H1 (cell line): Measurements from ENCODE around the gene PUDP. TPM values are rescaled to one million over a fixed set of nuclear protein-coding genes. Genes with fewer than 3 reads are reported as not detected.

Experiments used
- CTCF ChIA-PET: fragments of 300-600 bp; sonication (Branson Sonifier 250); formaldehyde crosslinking; loops from one replicate; lab custom pipeline; 2021; ENCODE audit not compliant: partially characterized antibody; lab: Charles Lee
- POLR2A ChIA-PET: fragments of 300-600 bp; sonication (Branson Sonifier 250); formaldehyde crosslinking; loops from one replicate; lab custom pipeline; 2021; ENCODE audit warnings: inconsistent platforms; ENCODE audit not compliant: partially characterized antibody; lab: Charles Lee
- DNase-seq, 2 experiments: peaks; one replicate each; pipeline versions ENCODE4 v3.0.0 to v3.0.0-alpha.2; 2010 to 2022; ENCODE audit warnings: low spot score in 2 of 2, low read depth in 1 of 2, mixed read lengths in 1 of 2
- FAIRE-seq: peaks from 2 replicates; lab custom pipeline; 2011; peaks lifted over from hg19 to GRCh38; lab: Jason Lieb, UNC
- H2AFZ ChIP-seq: 2 replicates; pipeline ENCODE4 v1.8.1; 2012; ENCODE audit warnings: low read length, inconsistent platforms
- H2AK5ac ChIP-seq: 2 replicates; pipeline ENCODE4 v1.6.1; 2013; ENCODE audit warnings: low read depth, low read length
- H2BK120ac ChIP-seq: replicated peaks from 2 replicates; pipeline ENCODE3; 2013; ENCODE audit warnings: low read depth, low read length, inconsistent platforms
- H2BK12ac ChIP-seq: 2 replicates; pipeline ENCODE4 v1.6.1; 2013; ENCODE audit warnings: low read depth, low read length
- H2BK15ac ChIP-seq: 2 replicates; pipeline ENCODE4 v1.6.1; 2013; ENCODE audit warnings: low read length
- H2BK20ac ChIP-seq: 2 replicates; pipeline ENCODE4 v1.6.1; 2013; ENCODE audit warnings: low read length
- H2BK5ac ChIP-seq: 2 replicates; pipeline ENCODE4 v1.6.1; 2013; ENCODE audit warnings: low read depth, low read length
- H3K14ac ChIP-seq: 2 replicates; pipeline ENCODE4 v1.6.1; 2013; ENCODE audit warnings: inconsistent platforms; ENCODE audit not compliant: insufficient read length
- H3K18ac ChIP-seq: 2 replicates; pipeline ENCODE4 v1.6.1; 2013; ENCODE audit warnings: low read length; ENCODE audit errors: extremely low read depth
- H3K23ac ChIP-seq: 2 replicates; pipeline ENCODE4 v1.6.1; 2013; ENCODE audit warnings: inconsistent platforms; ENCODE audit not compliant: insufficient read length
- H3K23me2 ChIP-seq: 2 replicates; pipeline ENCODE4 v1.6.1; 2013; ENCODE audit warnings: low read depth, low read length
- H3K27ac ChIP-seq: 2 replicates; pipeline ENCODE4 v1.6.1; 2011; ENCODE audit warnings: low read depth, low read length, inconsistent platforms
- H3K27me3 ChIP-seq, 4 experiments: replicated peaks in 1 of 4; 1 replicate in 1 of 4; 2 replicates in 3 of 4; pipeline versions ENCODE4 v1.6.1 to v1.8.1; 2011 to 2013; ENCODE audit warnings: low read length in 3 of 4, mild to moderate bottlenecking in 3 of 4, inconsistent platforms in 2 of 4, mixed read lengths in 2 of 4, moderate library complexity in 1 of 4; ENCODE audit not compliant: control insufficient read depth in 3 of 4, insufficient read depth in 3 of 4; ENCODE audit errors: extremely low read depth in 1 of 4
- H3K36me3 ChIP-seq, 4 experiments: 2 replicates each; pipeline versions ENCODE4 v1.6.1 to v1.8.1; 2011 to 2013; ENCODE audit warnings: mild to moderate bottlenecking in 4 of 4, low read length in 3 of 4, moderate library complexity in 2 of 4, control low read depth in 1 of 4, inconsistent platforms in 1 of 4; ENCODE audit not compliant: insufficient read depth in 4 of 4, control insufficient read depth in 2 of 4
- H3K4ac ChIP-seq: replicated peaks from 2 replicates; pipeline ENCODE3; 2013; ENCODE audit warnings: low read length, low read depth, mixed read lengths, inconsistent platforms; ENCODE audit not compliant: insufficient read length
- H3K4me1 ChIP-seq, 4 experiments: replicated peaks in 1 of 4; 1 replicate in 1 of 4; 2 replicates in 3 of 4; pipeline versions ENCODE4 v1.6.1 to v1.8.1; 2011 to 2013; ENCODE audit warnings: low read length in 3 of 4, inconsistent platforms in 2 of 4, mixed read lengths in 1 of 4; ENCODE audit not compliant: insufficient read depth in 4 of 4, control insufficient read depth in 3 of 4
- H3K4me2 ChIP-seq, 2 experiments: 2 replicates each; pipeline versions ENCODE4 v1.6.1 to v1.8.1; 2011 to 2013; ENCODE audit warnings: low read depth in 2 of 2, low read length in 2 of 2, control low read depth in 1 of 2, inconsistent platforms in 1 of 2, mild to moderate bottlenecking in 1 of 2; ENCODE audit not compliant: insufficient read depth in 1 of 2
- H3K4me3 ChIP-seq, 4 experiments: fragments of 200-600, 300-600 bp in 1 of 4; sonication (generic), shearing (Covaris generic), sonication (Bioruptor Twin) in 1 of 4; 2 replicates each; pipeline versions ENCODE4 v1.5.1 to v1.8.1; 2011 to 2016; ENCODE audit warnings: low read length in 4 of 4, low read depth in 3 of 4, control low read depth in 2 of 4, inconsistent platforms in 2 of 4, mild to moderate bottlenecking in 2 of 4, mixed read lengths in 1 of 4, moderate library complexity in 1 of 4; ENCODE audit not compliant: insufficient read depth in 2 of 4; ENCODE audit errors: extremely low read depth in 1 of 4
- H3K56ac ChIP-seq: replicated peaks from 2 replicates; pipeline ENCODE3; 2013; ENCODE audit warnings: low read depth, mild to moderate bottlenecking, mixed read lengths, low read length, inconsistent platforms; ENCODE audit not compliant: insufficient read length
- H3K79me1 ChIP-seq: 2 replicates; pipeline ENCODE4 v1.6.1; 2013; ENCODE audit warnings: low read depth, low read length, control low read depth
- H3K79me2 ChIP-seq, 2 experiments: 2 replicates each; pipeline versions ENCODE4 v1.6.1 to v1.8.1; 2012 to 2013; ENCODE audit warnings: low read length in 2 of 2, mild to moderate bottlenecking in 2 of 2, inconsistent platforms in 1 of 2; ENCODE audit not compliant: insufficient read depth in 2 of 2, control insufficient read depth in 1 of 2
- H3K9ac ChIP-seq, 4 experiments: replicated peaks in 1 of 4; 1 replicate in 1 of 4; 2 replicates in 3 of 4; pipeline versions ENCODE4 v1.6.1 to v1.8.1; 2011 to 2013; ENCODE audit warnings: low read depth in 3 of 4, low read length in 3 of 4, control low read depth in 2 of 4, mild to moderate bottlenecking in 2 of 4, moderate library complexity in 2 of 4, inconsistent platforms in 1 of 4; ENCODE audit errors: extremely low read depth in 1 of 4
- H3K9me3 ChIP-seq, 2 experiments: 2 replicates each; pipeline versions ENCODE4 v1.6.1 to v1.8.1; 2012 to 2013; ENCODE audit warnings: mild to moderate bottlenecking in 2 of 2, moderate library complexity in 2 of 2, control low read depth in 1 of 2, inconsistent platforms in 1 of 2, low read depth in 1 of 2, low read length in 1 of 2, mixed read lengths in 1 of 2; ENCODE audit not compliant: insufficient read depth in 2 of 2
- H4K20me1 ChIP-seq, 2 experiments: replicated peaks in 1 of 2; 2 replicates each; pipeline versions ENCODE3 to v1.8.1; 2011 to 2013; ENCODE audit warnings: inconsistent platforms in 2 of 2, low read length in 2 of 2, mild to moderate bottlenecking in 1 of 2; ENCODE audit not compliant: insufficient read depth in 2 of 2, control insufficient read depth in 1 of 2
- H4K5ac ChIP-seq: 2 replicates; pipeline ENCODE4 v1.6.1; 2013; ENCODE audit warnings: low read length, low read depth, mixed read lengths, inconsistent platforms; ENCODE audit not compliant: insufficient read length
- H4K8ac ChIP-seq: 2 replicates; pipeline ENCODE4 v1.8.0; 2013; ENCODE audit warnings: mild to moderate bottlenecking, moderate library complexity, low read length, inconsistent platforms; ENCODE audit not compliant: insufficient read depth; ENCODE audit errors: extremely low read depth
- H4K91ac ChIP-seq: replicated peaks from 2 replicates; pipeline ENCODE3; 2013; ENCODE audit warnings: low read length, mixed read lengths, inconsistent platforms; ENCODE audit not compliant: insufficient read length
- BRCA1 ChIP-seq: IDR thresholded peaks from 2 replicates; pipeline ENCODE4 v1.6.1; 2012; ENCODE audit warnings: low read depth, low read length, improper control_type of control experiment
- HDAC2 ChIP-seq, 2 experiments: fragments of 300-600 bp in 1 of 2; sonication (generic) in 1 of 2; IDR thresholded peaks; 2 replicates each; pipeline ENCODE4 v1.6.1; 2011 to 2012; ENCODE audit warnings: low read depth in 2 of 2, low read length in 2 of 2, mild to moderate bottlenecking in 2 of 2, moderate library complexity in 2 of 2, borderline replicate concordance in 1 of 2, inconsistent platforms in 1 of 2
- HDAC6 ChIP-seq: IDR thresholded peaks from one replicate; pipeline ENCODE4 v1.7.1; 2012; ENCODE audit warnings: low read depth, mild to moderate bottlenecking, inconsistent platforms, low read length, moderate library complexity
- SP4 ChIP-seq: IDR thresholded peaks from 2 replicates; pipeline ENCODE4 v1.6.1; 2012; ENCODE audit warnings: low read length, inconsistent platforms
- TBP ChIP-seq: IDR thresholded peaks from 2 replicates; pipeline ENCODE4 v1.6.1; 2011; ENCODE audit warnings: low read depth, low read length, improper control_type of control experiment
- WGBS, 2 experiments: shearing (Covaris generic) in 1 of 2; methylation state at CpG; one replicate each; pipeline versions ENCODE4 v1.1.6 to v1.1.7; 2013 to 2015; ENCODE audit warnings: low lambda C conversion rate in 2 of 2, mixed read lengths in 2 of 2, inconsistent platforms in 1 of 2, low coverage in 1 of 2, missing lambda C conversion rate in 1 of 2; ENCODE audit not compliant: insufficient replicate concordance in 2 of 2, insufficient coverage in 1 of 2, insufficient read length in 1 of 2; ENCODE audit errors: extremely low coverage in 1 of 2, missing lambda C conversion rate in 1 of 2; 5-methylcytosine and 5-hydroxymethylcytosine counted together
- polyA plus RNA-seq, 7 experiments: library from polyadenylated mRNA; depleted of rRNA in 3 of 7; stranded (reverse) in 5 of 7; unstranded in 2 of 7; fragments of >200 nt in 5 of 7; fragments of 200-250 nt in 2 of 7; gene quantifications; 1 replicate in 5 of 7; 2 replicates in 1 of 7; 4 replicates in 1 of 7; pipeline versions ENCODE4 v1.2.1 to v1.2.3, GENCODE V29; 2011 to 2013; ENCODE audit warnings: missing spikeins in 2 of 7, mixed read lengths in 2 of 7
- total RNA-seq: library from RNA; stranded (reverse); fragmentation: NEBNext Ultra II Directional; extraction: Animal tissue kit (Norgen Biotek cat#: 25700); gene quantifications from 2 replicates; pipeline ENCODE4 v1.2.1, GENCODE V29; 2021

The PUDP gene
- total and polyA plus RNA-seq, 2 of the 8 experiments (the other 6 are each of a cell fraction or from before 2014, with no cell fraction given), result 27.2 to 30.2 TPM

- H2AK5ac ChIP-seq, result no peak overlapping the region
- CTCF ChIA-PET, result interaction anchor here (0.9 to 1.5 kb wide), 2 partner anchors 10 to 234 kb away, joined by 3 to 4 read pairs; no protein-coding TSS in a partner anchor
- no peak overlapping the region for H2AFZ ChIP-seq
- H3K36me3 ChIP-seq, result 0 out of 8 replicates have a peak, but pooled peaks cover 0 to 3% (median 0%) of the 10 kb centered on the region in 4 experiments
- no peaks in the 10 kb centered on the region for H4K20me1 ChIP-seq
- no peak overlapping the region for H3K27ac ChIP-seq
- no peak overlapping the region for H4K91ac ChIP-seq
- H2BK5ac ChIP-seq, result no peak overlapping the region
- no peaks in the 10 kb centered on the region for H3K9me3 ChIP-seq
- no peak overlapping the region for H2BK12ac ChIP-seq
- no peak overlapping the region for H3K56ac ChIP-seq
- DNase-seq (no peak), FAIRE-seq (peak; percentile 87)
- 24% methylated on average over 3 of the region's 7 CpGs; no CpG with 5 or more reads in 1 of the 2 experiments for WGBS, 2 experiments
- H2BK120ac ChIP-seq, result no peak overlapping the region
- H2BK15ac ChIP-seq, result no peak overlapping the region
- no peak overlapping the region for H3K9ac ChIP-seq
- no peaks in the 10 kb centered on the region for H3K79me1 ChIP-seq
- no peak overlapping the region for H3K23ac ChIP-seq
- no peak overlapping the region for H3K14ac ChIP-seq
- H3K4me1 ChIP-seq, result peaks cover 0 to 8% (median 3%) of the 10 kb centered on the region in 4 experiments; a peak in 2 of 7 replicates
- H4K8ac ChIP-seq, result no peak overlapping the region
- no peak overlapping the region; a peak in 1 of 4 replicates for H3K4me2 ChIP-seq
- H2BK20ac ChIP-seq, result no peak overlapping the region
- no peaks in the 10 kb centered on the region for H3K23me2 ChIP-seq
- H3K79me2 ChIP-seq, result no peaks in the 10 kb centered on the region
- no peak overlapping the region for H3K4me3 ChIP-seq
- no peak for TF ChIP-seq HDAC2 (IDR thresholded peaks at IDR 0.05; ENCODE audit: borderline replicate concordance in 1 of 2, low read depth in 2 of 2, low read length in 2 of 2)
- no peak for TF ChIP-seq BRCA1
- no peak for TF ChIP-seq TBP
- no peak for TF ChIP-seq SP4
- no peak for TF ChIP-seq HDAC6
- H3K27me3 ChIP-seq, result no peaks in the 10 kb centered on the region
- no peak overlapping the region for H3K4ac ChIP-seq
- no peak overlapping the region for H4K5ac ChIP-seq
- POLR2A ChIA-PET, result no interaction called here
- no peak overlapping the region for H3K18ac ChIP-seq
Measured at GRCh38 chrX:7100022-7100421, 47.9 kb downstream of the PUDP start.
